Omental fat pad (tissue), 4 donors: ENCODE data around the gene DHRSX. TPM values are rescaled to one million over a fixed set of nuclear protein-coding genes. Genes with fewer than 3 reads are reported as not detected.

Experiments used
- ATAC-seq: fragments of 150-250 bp; one replicate; pipeline ENCODE4 v1.9.1; 2016; ENCODE audit warnings: mild to moderate bottlenecking, moderate library complexity; ENCODE audit not compliant: low FRiP score
- DNase-seq: peaks from one replicate; pipeline ENCODE4 v3.0.0-alpha.2; 2019; ENCODE audit warnings: low spot score
- total RNA-seq, 4 donors: library from RNA; depleted of rRNA; stranded (reverse); fragments of >200 nt; gene quantifications; one replicate each; pipeline ENCODE4 v1.1.0, GENCODE V29; 2016
- TF ChIP-seq, protein P1 (sequence below), 3 donors: fragments of 450-650 bp; IDR thresholded peaks; one replicate each; pipeline ENCODE4 v1.5.1; 2016 to 2017; ENCODE audit warnings: antibody characterized with exemption in 3 of 3, mild to moderate bottlenecking in 3 of 3, moderate library complexity in 2 of 3

DHRSX gene
- total RNA-seq, 4 donors from 2014 or later: 18.6 to 34.2 (median 21.4) TPM

DNA sequence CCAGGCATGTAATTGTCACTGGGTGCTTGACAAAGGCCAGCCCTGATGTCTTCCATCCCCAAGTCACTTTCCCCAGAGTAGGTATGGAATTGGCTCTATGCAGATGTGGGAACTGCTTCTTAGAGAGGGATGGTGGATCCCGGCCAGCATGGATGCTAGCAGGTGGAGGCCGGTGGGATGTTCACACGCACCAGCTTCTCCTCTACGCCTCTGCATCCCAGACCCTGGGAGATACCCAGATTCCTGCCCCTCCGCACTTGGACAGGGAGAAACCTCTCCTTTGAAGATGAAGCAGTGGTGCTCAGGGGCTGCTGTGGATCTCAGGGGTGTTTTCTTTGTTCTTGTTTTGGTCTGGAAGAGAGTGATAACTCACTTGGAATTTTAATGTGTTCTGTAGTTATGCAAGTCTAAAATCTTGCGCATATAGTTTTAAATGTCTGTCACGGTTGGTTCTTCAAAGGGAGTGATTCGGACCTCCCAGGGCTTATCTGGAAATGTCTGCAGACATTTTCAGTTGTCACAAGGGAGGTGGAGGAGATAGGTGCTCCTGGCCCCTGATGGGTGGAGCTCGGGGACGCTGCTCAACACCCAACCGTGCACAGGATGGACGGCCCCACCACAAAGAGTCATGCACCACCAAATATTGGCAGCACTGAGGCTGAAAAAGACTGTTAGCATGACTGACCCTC is 308.0 kb downstream of the DHRSX start:
- ATAC-seq (no peak), DNase-seq (no peak)
- TF ChIP-seq, protein P1, sequence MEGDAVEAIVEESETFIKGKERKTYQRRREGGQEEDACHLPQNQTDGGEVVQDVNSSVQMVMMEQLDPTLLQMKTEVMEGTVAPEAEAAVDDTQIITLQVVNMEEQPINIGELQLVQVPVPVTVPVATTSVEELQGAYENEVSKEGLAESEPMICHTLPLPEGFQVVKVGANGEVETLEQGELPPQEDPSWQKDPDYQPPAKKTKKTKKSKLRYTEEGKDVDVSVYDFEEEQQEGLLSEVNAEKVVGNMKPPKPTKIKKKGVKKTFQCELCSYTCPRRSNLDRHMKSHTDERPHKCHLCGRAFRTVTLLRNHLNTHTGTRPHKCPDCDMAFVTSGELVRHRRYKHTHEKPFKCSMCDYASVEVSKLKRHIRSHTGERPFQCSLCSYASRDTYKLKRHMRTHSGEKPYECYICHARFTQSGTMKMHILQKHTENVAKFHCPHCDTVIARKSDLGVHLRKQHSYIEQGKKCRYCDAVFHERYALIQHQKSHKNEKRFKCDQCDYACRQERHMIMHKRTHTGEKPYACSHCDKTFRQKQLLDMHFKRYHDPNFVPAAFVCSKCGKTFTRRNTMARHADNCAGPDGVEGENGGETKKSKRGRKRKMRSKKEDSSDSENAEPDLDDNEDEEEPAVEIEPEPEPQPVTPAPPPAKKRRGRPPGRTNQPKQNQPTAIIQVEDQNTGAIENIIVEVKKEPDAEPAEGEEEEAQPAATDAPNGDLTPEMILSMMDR (IDR thresholded peaks at IDR 0.05): no peak

DNA sequence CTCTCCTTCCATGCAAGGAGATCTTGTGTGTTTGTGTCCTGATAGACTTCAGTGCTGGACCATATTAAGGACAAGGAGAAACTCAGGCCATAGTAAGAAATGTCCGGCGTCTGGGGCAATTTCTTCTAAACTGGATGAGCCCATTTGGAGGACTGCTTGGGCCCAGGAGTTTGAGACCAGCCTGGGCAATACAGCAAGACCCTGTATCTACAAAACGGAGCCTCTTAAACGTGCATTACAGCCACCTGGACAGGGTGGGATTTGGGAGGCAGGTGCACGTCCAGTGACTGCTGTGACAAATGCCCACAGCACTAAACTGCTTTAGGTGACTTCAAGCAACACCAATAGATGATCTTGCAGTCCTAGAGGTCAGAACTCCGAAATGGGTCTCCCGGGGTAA is 311.9 kb downstream of the DHRSX start:
- TF ChIP-seq, protein P1 (IDR thresholded peaks at IDR 0.05): no peak
- ATAC-seq (no peak), DNase-seq (no peak)

DNA sequence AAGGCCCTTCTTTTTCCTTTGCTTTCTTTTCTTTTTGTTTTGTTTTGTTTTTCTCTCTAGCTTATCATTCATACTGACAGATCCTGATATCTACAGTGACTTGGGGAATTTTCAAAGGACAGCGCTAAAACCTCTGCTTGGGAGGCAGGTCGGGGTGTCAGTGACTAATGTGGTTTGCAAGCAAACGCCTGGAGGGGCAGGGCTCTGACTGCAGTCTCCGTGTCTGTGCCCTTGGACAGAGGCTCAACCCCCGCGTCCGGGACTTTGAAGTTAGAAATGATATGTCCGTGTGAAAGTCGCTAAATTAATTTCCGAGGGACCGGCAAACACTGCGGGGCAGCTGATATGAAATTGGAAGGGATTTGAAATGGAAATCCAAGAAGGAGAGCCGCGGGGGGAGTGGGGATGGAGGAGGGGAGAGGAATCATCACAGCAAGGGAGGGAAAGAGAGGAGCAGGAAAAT is 312.4 kb downstream of the DHRSX start:
- TF ChIP-seq, protein P1 (IDR thresholded peaks at IDR 0.05): no peak
- ATAC-seq: no peak
- no peak for DNase-seq

DNA sequence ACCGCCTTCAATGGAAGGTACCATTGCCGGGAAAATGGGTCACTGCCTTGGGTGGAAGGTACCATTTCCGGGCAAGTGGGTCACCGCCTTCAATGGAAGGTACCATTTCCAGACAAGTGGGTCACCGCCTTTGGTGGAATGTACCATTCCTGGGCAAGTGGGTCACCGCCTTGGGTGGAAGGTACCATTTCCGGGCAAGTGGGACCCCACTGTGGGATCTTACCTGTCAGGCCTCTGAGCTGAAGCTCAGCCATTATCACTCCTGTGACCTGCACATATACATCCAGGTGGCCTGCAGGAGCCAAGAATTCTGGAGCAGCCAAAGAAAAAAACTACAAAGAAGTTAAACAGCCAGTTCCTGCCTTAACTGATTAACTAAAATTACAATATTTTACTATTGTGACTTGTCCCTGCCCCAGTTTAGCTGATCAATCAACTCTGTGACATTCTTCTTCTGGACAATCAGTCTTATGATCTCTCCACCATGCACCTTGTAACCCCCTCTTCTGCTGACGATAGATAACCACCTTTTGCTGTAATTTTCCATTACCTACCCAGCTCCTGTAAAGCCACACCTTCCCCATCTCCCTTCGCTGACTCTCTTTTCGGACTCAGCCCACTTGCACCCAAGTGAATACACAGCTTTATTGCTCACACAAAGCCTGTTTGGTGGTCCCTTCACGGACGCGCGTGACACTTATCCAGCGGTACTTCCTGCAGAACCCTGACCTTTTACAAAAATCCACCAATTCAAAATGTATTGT is 313.2 kb downstream of the DHRSX start:
- TF ChIP-seq, protein P1 (IDR thresholded peaks at IDR 0.05): no peak
- ATAC-seq: no peak
- no peak for DNase-seq

DNA sequence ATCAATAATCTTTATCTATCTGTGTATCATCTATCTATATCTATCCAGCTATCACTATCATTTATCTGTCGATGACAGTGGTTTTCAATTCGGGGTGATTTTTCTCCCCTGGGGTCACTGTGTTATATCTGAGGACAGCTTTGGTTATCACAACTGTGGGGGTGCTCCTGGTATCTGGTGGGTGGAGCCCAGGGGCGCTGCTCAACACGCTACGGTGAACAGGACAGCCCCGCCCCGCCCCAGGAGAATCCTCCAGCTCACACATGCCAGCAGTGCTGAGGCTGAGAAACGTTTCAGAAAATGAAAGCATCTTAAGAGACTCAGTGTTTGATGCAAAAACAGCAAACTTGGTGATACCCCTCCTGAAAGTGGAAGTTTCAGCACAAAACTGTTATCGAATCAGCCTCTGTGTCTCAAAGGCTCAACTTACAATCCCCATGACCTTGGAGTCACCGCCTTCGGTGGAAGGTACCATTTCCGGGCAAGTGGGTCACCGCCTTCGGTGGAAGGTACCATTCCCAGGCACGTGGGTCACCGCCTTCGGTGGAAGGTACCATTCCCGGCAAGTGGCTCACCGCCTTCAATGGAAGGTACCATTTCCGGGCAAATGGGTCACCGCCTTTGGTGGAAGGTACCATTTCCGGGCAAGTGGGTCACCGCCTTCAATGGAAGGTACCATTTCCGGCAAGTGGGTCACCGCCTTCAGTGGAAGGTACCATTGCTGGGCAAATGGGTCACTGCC is 315.3 kb downstream of the DHRSX start:
- DNase-seq: no peak
- TF ChIP-seq, protein P1 (IDR thresholded peaks at IDR 0.05): no peak
- ATAC-seq: no peak

DNA sequence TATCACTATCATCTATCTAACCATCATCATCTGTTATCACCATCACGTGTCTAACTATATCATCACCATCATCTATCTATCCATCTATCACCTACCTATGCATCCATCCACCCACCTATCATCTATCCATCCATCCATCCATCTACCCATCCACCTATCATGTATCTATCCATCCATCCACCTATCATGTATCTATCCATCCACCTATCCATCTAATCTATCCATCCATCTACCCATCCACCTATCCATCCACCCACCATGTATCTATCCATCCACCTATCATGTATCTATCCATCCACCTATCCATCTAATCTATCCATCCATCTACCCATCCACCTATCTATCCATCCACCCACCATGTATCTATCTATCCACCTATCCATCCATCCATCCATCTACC is 316.7 kb downstream of the DHRSX start:
- TF ChIP-seq, protein P1 (IDR thresholded peaks at IDR 0.05): no peak
- no peak for ATAC-seq
- no peak for DNase-seq
